ENCODE measurements around the gene PCMT1.

- TF ChIP-seq, protein P1, sequence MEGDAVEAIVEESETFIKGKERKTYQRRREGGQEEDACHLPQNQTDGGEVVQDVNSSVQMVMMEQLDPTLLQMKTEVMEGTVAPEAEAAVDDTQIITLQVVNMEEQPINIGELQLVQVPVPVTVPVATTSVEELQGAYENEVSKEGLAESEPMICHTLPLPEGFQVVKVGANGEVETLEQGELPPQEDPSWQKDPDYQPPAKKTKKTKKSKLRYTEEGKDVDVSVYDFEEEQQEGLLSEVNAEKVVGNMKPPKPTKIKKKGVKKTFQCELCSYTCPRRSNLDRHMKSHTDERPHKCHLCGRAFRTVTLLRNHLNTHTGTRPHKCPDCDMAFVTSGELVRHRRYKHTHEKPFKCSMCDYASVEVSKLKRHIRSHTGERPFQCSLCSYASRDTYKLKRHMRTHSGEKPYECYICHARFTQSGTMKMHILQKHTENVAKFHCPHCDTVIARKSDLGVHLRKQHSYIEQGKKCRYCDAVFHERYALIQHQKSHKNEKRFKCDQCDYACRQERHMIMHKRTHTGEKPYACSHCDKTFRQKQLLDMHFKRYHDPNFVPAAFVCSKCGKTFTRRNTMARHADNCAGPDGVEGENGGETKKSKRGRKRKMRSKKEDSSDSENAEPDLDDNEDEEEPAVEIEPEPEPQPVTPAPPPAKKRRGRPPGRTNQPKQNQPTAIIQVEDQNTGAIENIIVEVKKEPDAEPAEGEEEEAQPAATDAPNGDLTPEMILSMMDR (conservative IDR thresholded peaks at IDR 0.05; ENCODE audit: low read length) = no peak
- no peak for TF ChIP-seq EZH2phosphoT487 (IDR thresholded peaks at IDR 0.05; ENCODE audit: borderline replicate concordance, low read depth, low read length)
Measured at GRCh38 chr6:149727793-149728498, 21.6 kb upstream of the PCMT1 start.

Measured in OCI-LY7 (cell line).